HEK293 (cell line): Measurements from ENCODE around the gene ACTRT2.

Experiments used
- CTCF ChIP-seq: fragments of 450-650 bp; formaldehyde crosslinking; IDR thresholded peaks from 2 replicates; pipeline ENCODE4 v1.5.1; 2016; ENCODE audit warnings: missing biosample characterization, missing genetic modification characterization
- ELK4 ChIP-seq: IDR thresholded peaks from 2 replicates; pipeline ENCODE4 v1.6.1; 2011; ENCODE audit warnings: mild to moderate bottlenecking, low read depth, low read length, borderline replicate concordance
- PBX3 ChIP-seq: sonication (generic); formaldehyde crosslinking; IDR thresholded peaks from 2 replicates; pipeline ENCODE4 v1.8.1; 2022; ENCODE audit warnings: mild to moderate bottlenecking, moderate library complexity, missing genetic modification reagents
- REST ChIP-seq: fragments of 450-650 bp; formaldehyde crosslinking; IDR thresholded peaks from 2 replicates; pipeline ENCODE4 v1.5.1; 2016; ENCODE audit warnings: missing biosample characterization, missing genetic modification characterization
- TRIM28 ChIP-seq: IDR thresholded peaks from 2 replicates; pipeline ENCODE4 v1.6.1; 2011; ENCODE audit warnings: low read length, control low read depth, borderline replicate concordance
- ZFP3 ChIP-seq: fragments of 450-650 bp; formaldehyde crosslinking; IDR thresholded peaks from 2 replicates; pipeline ENCODE4 v1.5.1; 2016; ENCODE audit warnings: low read depth, missing biosample characterization, missing genetic modification characterization
- ZNF174 ChIP-seq: fragments of 450-650 bp; formaldehyde crosslinking; IDR thresholded peaks from 2 replicates; pipeline ENCODE4 v1.5.0; 2017; ENCODE audit warnings: missing biosample characterization, mild to moderate bottlenecking, missing genetic modification characterization
- ZNF184 ChIP-seq: fragments of 450-650 bp; IDR thresholded peaks from 2 replicates; pipeline ENCODE4 v1.5.1; 2018; ENCODE audit warnings: missing biosample characterization, mild to moderate bottlenecking, missing genetic modification characterization
- ZNF239 ChIP-seq: fragments of 450-650 bp; formaldehyde crosslinking; IDR thresholded peaks from 2 replicates; pipeline ENCODE4 v1.5.1; 2016; ENCODE audit warnings: missing biosample characterization, missing genetic modification characterization
- ZNF274 ChIP-seq, 2 experiments: fragments of 200-500 bp in 1 of 2; fragments of 450-650 bp in 1 of 2; sonication (Bioruptor generic) in 1 of 2; formaldehyde crosslinking in 1 of 2; IDR thresholded peaks; 2 replicates each; pipeline versions ENCODE4 v1.5.1 to v1.6.1; 2014 to 2016; ENCODE audit warnings: borderline replicate concordance in 1 of 2, inconsistent platforms in 1 of 2, low read length in 1 of 2, missing biosample characterization in 1 of 2, missing genetic modification characterization in 1 of 2
- ZNF623 ChIP-seq: fragments of 450-650 bp; formaldehyde crosslinking; IDR thresholded peaks from 2 replicates; pipeline ENCODE4 v1.5.1; 2016; ENCODE audit warnings: missing biosample characterization, missing genetic modification characterization
- ZNF76 ChIP-seq: fragments of 450-650 bp; formaldehyde crosslinking; IDR thresholded peaks from 2 replicates; pipeline ENCODE4; 2016; ENCODE audit warnings: low read depth, missing biosample characterization, missing genetic modification characterization, borderline replicate concordance
- ZNF776 ChIP-seq: fragments of 450-650 bp; formaldehyde crosslinking; IDR thresholded peaks from 2 replicates; pipeline ENCODE4 v1.5.0; 2017; ENCODE audit warnings: missing biosample characterization, missing genetic modification characterization, borderline replicate concordance
- ZNF777 ChIP-seq: fragments of 450-650 bp; formaldehyde crosslinking; IDR thresholded peaks from 2 replicates; pipeline ENCODE4 v1.5.1; 2017; ENCODE audit warnings: missing biosample characterization, missing genetic modification characterization, borderline replicate concordance

GRCh38 chr1:3000671-3001470 is 20.4 kb upstream of the ACTRT2 start:
- TF ChIP-seq ZNF623 (tag by site-specific recombination) (no peak), PBX3 (no peak), ZNF184 (tag by site-specific recombination) (no peak), ZFP3 (tag by site-specific recombination) (no peak), ZNF174 (tag by site-specific recombination) (no peak), ELK4 (no peak), ZNF776 (tag by site-specific recombination) (no peak), CTCF (tag by site-specific recombination) (no peak), ZNF777 (tag by site-specific recombination) (no peak), ZNF274 (IDR thresholded peaks at IDR 0.05; ENCODE audit: low read length) (no peak), ZNF274 (tag by site-specific recombination; IDR thresholded peaks at IDR 0.05; ENCODE audit: borderline replicate concordance) (no peak), TRIM28 (no peak), ZNF239 (tag by site-specific recombination) (no peak), ZNF76 (tag by site-specific recombination) (no peak), REST (no peak)
